Testis (tissue), 3 donors: ENCODE results near the gene TIAM2. TPM values are rescaled to one million over a fixed set of nuclear protein-coding genes. Genes with fewer than 3 reads are reported as not detected.

Experiments
- DNase-seq: peaks from one replicate; pipeline ENCODE4 v3.0.0-alpha.2; 2019
- H3K27ac ChIP-seq, 2 donors: fragments of 200-600 bp; sonication (generic); one replicate each; pipeline ENCODE4 v1.5.1; 2019
- H3K27me3 ChIP-seq: fragments of 200-600 bp; sonication (generic); one replicate; pipeline ENCODE4 v1.5.1; 2019
- H3K36me3 ChIP-seq: fragments of 200-600 bp; sonication (generic); one replicate; pipeline ENCODE4 v1.5.1; 2017; ENCODE audit warnings: low read depth; ENCODE audit errors: missing control alignments
- H3K4me1 ChIP-seq: fragments of 200-600 bp; sonication (generic); one replicate; pipeline ENCODE4 v1.5.1; 2019
- H3K4me3 ChIP-seq, 2 donors: fragments of 200-600 bp; sonication (generic); one replicate each; pipeline ENCODE4 v1.5.1; 2017 to 2019
- H3K9me3 ChIP-seq: fragments of 200-600 bp; sonication (generic); one replicate; pipeline ENCODE4 v1.5.1; 2017
- CTCF ChIP-seq, 3 experiments: fragments of 450-650 bp in 2 of 3; fragments of 200-600 bp in 1 of 3; sonication (generic) in 1 of 3; IDR thresholded peaks; one replicate each; pipeline ENCODE4 v1.5.1; 2016 to 2019; ENCODE audit warnings: antibody characterized with exemption in 3 of 3, mild to moderate bottlenecking in 2 of 3, moderate library complexity in 1 of 3
- POLR2A ChIP-seq: fragments of 450-650 bp; IDR thresholded peaks from one replicate; pipeline ENCODE4 v1.6.1; 2017; ENCODE audit warnings: antibody characterized with exemption, mild to moderate bottlenecking, moderate library complexity
- WGBS, 2 donors: methylation state at CpG; one replicate each; pipeline ENCODE4 v1.1.5; 2018; 5-methylcytosine and 5-hydroxymethylcytosine counted together
- intact Hi-C: fragments of 100-400 bp; cut with DNase I; formaldehyde crosslinking; loops from one replicate; pipeline ENCODE4 v1.15.1; 2023; ENCODE audit warnings: low total_unique reads
- polyA plus RNA-seq: library from polyadenylated mRNA; stranded (reverse); fragments of 350-450 nt; fragmentation: Illumina TruSeq; extraction: RNeasy Lipid Tissue Mini Kit (QIAGEN cat#74804); gene quantifications from one replicate; pipeline ENCODE4 v1.2.3, GENCODE V29; 2014; ENCODE audit warnings: low read depth, low replicate concordance; ENCODE audit not compliant: insufficient read depth
- total RNA-seq, 2 donors: library from RNA; depleted of rRNA; stranded (reverse); fragments of >200 nt; gene quantifications; one replicate each; pipeline ENCODE4 v1.2.3, GENCODE V29; 2016

Gene TIAM2
- total and polyA plus RNA-seq, 3 donors from 2014 or later: 22.7 to 43.8 (median 38.0) TPM

- Histone ChIP-seq H3K9me3 (no peaks in the 10 kb centered on the region), H3K27me3 (no peaks in the 10 kb centered on the region), H3K4me3 (no peak overlapping the region), H3K36me3 (no peaks in the 10 kb centered on the region), H3K27ac (no peak overlapping the region), H3K4me1 (no peaks in the 10 kb centered on the region)
- WGBS, 2 donors: 76 to 93% methylated on average over 3 to 4 of the region's 4 CpGs
- intact Hi-C loops: no loop called here
- DNase-seq: no peak
- TF ChIP-seq POLR2A: no peak
Observed at GRCh38 chr6:155234167-155234566, 239.1 kb downstream of the TIAM2 start.

GRCh38 chr6:155234687-155235086 is 239.6 kb downstream of the TIAM2 start:
- Histone ChIP-seq H3K36me3 (no peaks in the 10 kb centered on the region), H3K9me3 (no peaks in the 10 kb centered on the region), H3K27me3 (no peaks in the 10 kb centered on the region), H3K4me3 (no peak overlapping the region), H3K4me1 (no peaks in the 10 kb centered on the region), H3K27ac (no peak overlapping the region)
- no peak for TF ChIP-seq POLR2A
- no peak for TF ChIP-seq CTCF (IDR thresholded peaks at IDR 0.05)
- DNase-seq: no peak
- intact Hi-C loops: no loop called here
- 84 to 93% methylated on average over 4 of the region's 4 CpGs for WGBS, 2 donors

DNA sequence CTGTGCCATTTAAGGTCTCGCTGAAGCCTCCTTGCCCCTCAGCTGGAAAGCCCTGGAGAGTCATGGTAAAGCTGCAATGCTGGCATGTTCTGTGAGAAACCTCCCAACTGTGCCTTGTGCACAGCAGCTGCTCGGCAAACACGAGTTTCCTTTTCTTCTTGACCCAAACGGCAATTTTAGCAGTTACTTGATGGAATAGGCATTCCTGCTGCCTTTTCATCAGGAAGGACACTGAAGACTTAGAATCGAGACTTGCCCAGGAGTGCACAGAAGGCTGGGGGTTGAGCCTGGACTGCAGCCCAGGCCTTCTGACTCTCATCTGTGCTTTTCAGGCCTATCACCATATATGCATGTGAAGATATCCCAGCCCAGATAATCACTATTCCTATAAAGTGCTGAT is 240.0 kb downstream of the TIAM2 start:
- Histone ChIP-seq H3K4me1 (no peaks in the 10 kb centered on the region), H3K9me3 (no peaks in the 10 kb centered on the region), H3K36me3 (no peaks in the 10 kb centered on the region), H3K27ac (no peak overlapping the region), H3K4me3 (no peak overlapping the region), H3K27me3 (no peaks in the 10 kb centered on the region)
- WGBS, 2 donors: 63% methylated on average over 5 of the region's 5 CpGs
- DNase-seq: no peak
- intact Hi-C loops: no loop called here
- TF ChIP-seq CTCF (IDR thresholded peaks at IDR 0.05): no peak
- TF ChIP-seq POLR2A: no peak

DNA sequence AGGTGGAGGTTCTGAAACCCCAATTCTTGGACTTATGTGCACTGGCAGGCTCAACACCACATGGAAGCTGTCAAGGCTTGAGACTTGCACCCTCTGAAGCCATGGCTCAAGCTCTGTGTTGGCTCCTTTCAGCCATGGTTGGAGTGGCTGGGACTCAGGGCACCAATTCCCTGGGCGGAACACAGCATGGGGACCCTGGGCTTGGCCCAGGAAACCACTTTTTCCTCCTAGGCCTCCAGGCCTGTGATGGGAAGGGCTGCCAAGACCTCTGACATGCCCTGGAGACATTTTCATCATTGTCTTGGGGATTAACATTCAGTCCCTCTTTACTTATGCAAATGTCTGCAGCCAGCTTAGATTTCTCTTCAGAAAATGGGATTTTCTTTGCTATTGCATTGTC is 242.5 kb downstream of the TIAM2 start:
- no peak overlapping the region for H3K27ac ChIP-seq
- WGBS, 2 donors: 100% methylated on average over 1 of the region's 1 CpG; no CpG with 5 or more reads in 1 of the 2 donors
- no peaks in the 10 kb centered on the region for H3K9me3 ChIP-seq
- no peaks in the 10 kb centered on the region for H3K27me3 ChIP-seq
- H3K4me1 ChIP-seq: no peaks in the 10 kb centered on the region
- no peaks in the 10 kb centered on the region for H3K36me3 ChIP-seq
- H3K4me3 ChIP-seq: no peak overlapping the region
- TF ChIP-seq CTCF (IDR thresholded peaks at IDR 0.05): no peak
- no peak for TF ChIP-seq POLR2A
- intact Hi-C loops: no loop called here
- no peak for DNase-seq

- H3K4me1 ChIP-seq: no peaks in the 10 kb centered on the region
- no peaks in the 10 kb centered on the region for H3K27me3 ChIP-seq
- no peak for TF ChIP-seq CTCF (IDR thresholded peaks at IDR 0.05)
- no peak for TF ChIP-seq POLR2A
- DNase-seq: no peak
- H3K27ac ChIP-seq: no peak overlapping the region
- H3K4me3 ChIP-seq: no peak overlapping the region
- intact Hi-C loops: loop anchor here (5.0 to 10.0 kb wide), 2 partner anchors 56 to 369 kb away; no protein-coding TSS in a partner anchor
- no peaks in the 10 kb centered on the region for H3K9me3 ChIP-seq
- WGBS, 2 donors: 93 to 94% methylated on average over 19 of the region's 19 CpGs
- H3K36me3 ChIP-seq: no peaks in the 10 kb centered on the region
Observed at GRCh38 chr6:155240905-155241600, 245.9 kb downstream of the TIAM2 start.
